CD4-positive, alpha-beta T cell treated with Interferon alpha-2 for 1 hour (primary cell): ENCODE results near the gene TEAD2.
"Not testable (repeated sequence)": the region's sequence is repeated elsewhere in the genome, so short reads cannot be mapped to it uniquely, and the experiment has no call there.

Experiments
- DNase-seq, 2 donors: peaks; one replicate each; pipeline ENCODE4 v3.0.0-alpha.2; 2020 to 2022

TEAD2 gene

DNA sequence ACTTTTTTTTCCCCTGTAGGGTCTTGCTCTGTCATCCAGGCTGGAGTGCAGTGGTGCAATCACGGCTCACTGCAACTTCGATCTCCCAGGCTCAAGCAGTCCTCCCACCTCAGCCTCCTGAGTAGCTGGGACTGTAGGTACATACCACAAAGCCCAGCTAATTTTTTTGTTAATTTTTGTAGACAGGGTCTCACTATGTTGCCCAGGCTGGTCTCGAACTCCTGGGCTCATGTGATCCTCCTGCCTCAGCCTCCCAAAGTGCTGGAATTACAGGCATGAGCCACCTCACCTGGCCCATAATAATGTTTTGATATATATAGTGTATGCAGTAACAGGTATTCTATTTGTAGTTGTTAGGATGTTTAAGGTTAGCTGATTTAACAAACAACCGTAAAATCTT is 31.0 kb downstream of the TEAD2 start:
- not testable (repeated sequence) for DNase-seq

DNA sequence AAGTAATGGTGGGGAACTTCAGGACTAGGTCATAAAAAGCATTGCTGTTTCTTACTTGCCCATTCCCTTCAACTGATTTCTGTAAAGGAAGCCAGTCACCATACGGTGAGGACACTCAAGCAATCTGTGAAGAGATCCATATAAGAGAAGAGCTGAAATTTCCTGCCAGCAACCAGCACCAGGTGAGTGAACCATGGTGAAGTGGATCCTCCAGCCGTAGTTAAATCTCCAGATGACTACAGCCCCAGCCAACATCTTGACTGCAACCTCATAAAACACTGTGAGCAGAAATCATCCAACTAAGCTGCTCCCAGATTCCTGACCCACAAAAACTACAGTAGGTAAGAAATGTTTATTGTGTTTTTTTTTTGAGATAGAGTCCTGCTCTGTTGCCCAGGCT is 33.5 kb downstream of the TEAD2 start:
- DNase-seq: no peak

DNA sequence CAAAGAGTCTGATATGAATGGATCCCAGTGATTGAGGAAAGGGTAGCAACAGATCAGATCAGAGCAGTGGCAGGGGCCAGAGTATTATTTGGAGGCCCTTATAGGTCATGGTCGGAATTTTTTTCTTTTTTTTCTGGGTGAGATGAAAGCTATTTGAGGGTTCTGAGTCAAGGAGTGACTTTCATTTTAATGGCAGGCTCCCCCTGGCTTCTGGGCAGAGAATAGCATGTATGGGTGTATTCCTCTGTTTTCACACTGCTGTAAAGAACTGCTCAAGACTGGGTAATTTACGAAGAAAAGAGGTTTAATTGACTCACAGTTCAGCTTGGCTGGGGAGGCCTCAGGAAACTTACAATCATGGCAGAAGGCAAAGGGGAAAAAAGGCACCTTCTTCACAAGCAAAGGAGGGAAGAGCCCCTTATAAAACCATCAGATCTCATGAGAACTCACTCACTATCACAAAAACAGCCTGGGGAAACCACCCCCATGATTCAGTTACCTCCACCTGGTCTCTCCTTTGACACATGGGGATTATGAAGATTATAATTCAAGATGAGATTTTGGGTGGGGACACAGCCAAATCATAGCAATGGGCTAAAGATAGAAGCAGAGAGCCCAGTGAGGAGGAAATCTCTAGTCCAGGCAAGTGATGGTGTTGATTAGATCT is 34.2 kb downstream of the TEAD2 start:
- peak; percentile 47 to 66 for DNase-seq

DNA sequence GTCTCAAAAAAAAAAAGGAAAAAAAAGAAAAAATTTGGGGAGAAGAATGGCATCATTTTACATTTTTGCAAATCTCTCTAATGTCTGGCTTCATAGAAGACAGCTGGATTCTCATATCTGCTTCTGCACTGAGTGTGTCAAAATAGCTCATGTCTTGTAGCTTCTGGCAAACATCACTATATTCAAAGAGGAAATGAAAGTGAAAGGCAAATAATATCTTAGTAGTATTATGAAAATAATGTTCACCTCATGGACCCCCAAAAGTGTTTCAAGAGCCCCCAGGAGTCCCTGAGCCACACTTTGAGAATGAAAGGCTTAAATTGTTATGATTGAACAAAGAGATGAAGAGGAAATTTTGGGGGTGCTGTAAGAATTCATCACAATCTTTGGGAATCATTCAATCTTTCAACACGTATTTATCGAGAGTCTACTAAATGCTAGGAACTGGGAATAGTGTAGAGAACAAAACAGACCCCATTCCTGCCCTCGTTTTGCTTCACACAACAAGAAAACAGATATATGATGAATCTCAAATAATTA is 36.0 kb downstream of the TEAD2 start:
- no peak for DNase-seq

DNA sequence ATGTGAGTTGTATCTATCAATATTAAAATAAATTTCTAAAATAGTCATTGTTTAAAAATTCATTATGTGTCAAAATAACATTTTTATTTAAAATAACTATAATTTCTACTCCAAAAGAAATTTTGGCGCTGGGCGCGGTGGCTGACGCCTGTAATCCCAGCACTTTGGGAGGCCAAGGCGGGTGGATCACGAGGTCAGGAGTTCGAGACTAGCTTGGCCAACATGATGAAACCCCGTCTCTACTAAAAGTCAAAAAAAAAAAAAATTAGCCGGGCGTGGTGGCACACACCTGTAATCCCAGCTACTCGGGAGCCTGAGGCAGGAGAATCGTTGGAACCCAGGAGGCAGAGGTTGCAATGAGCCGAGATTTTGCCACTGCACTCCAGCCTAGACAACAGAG is 36.5 kb downstream of the TEAD2 start:
- not testable (repeated sequence) for DNase-seq

DNA sequence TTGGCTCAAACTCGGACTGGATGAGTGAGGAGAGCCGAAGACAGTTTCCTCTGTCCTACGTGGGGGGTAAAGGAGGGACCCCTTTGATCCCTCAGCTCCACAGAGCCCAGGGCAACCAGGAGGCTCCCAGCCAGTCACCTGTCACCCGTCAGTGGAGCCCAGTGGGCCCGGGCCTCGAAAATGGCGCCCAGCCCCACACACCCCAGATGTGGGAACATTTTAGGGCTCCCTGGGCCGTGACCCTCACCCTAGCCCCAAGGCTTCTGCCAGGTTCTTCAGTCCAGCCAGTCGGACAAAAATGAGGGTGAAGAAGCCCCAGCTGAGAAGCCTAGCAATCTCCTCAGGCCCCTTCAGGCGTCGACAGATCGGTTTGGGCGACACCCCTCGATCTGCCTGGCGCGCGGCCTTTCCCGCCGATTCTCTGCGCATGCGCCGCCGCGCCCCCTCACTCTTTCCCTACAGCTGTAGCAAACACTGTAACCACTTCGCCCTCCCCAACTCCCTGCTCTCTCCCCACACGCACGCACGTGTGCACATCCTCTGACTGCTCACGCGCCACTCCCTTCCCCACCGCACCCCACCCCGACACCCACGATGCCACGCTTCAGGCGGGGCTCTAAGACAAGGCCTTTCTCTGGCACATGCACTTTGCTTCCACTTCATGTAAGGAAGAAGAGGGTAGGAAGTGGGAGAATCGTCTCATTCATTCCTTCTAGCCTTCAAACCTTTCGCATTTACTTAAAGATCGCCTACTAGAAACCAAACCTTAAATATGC is 37.2 kb downstream of the TEAD2 start, which contains the start of gene SLC6A16:
SLC6A16 (minus strand) TSS at position 391 of the 776 bp plus-strand sequence. CDS start 13,844 bp downstream, outside the sequence.
- DNase-seq: no peak

DNA sequence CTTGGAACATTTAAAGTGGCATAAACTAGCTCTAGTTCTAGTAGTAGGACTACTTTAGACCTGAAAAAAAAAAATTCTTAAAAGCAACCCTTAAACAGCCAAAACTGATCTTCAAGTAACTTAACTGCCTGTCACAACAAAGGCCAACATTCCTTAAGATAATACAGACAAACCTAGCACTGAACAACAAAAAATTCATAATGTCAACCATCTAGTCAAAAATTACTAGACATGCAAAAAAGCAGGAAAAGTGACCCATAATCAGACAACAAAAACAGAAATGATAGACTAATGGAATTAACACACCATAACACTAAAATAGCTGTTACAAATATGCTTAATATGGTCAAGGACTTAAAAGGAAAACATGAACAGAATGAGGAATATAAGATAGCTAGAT is 43.9 kb downstream of the TEAD2 start:
- DNase-seq: no peak

DNA sequence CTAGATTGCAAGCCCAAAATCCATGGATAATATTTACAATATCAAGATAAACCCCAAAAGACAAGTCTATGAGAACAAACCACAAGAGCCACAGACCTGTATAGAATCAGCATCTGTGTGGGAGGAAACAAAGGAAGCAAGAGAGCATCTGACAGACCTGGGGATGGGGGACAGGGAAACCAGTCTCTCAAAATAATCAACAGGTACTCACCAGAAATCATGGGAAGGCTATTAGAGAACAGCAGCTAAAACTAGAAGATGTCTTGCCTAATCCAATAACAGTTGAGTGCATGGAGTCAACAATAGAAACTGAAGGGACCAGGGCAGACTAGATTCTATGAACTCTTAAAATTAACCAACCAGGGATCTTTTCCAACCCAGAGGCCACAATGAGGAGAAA is 45.9 kb downstream of the TEAD2 start:
- DNase-seq: no peak

DNA sequence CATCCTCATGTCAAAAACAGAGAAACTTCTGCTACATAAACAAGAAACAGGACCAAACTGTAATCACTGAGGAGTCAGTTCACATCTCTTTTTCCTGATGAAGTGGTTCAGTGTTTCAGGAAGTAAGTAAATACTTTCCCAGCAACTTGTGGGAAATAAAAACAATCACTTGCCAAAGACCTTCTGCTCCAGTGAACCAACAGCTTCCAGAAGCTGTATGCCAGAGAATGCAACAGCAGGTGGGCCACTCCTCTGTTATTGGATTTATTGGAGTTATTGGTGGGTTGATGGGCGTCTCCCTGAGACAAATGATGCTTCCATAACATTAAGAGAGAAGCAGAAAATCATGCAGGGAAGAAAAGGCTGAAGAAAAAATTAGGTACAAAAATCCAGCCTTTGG is 47.1 kb downstream of the TEAD2 start:
- DNase-seq: no peak

DNA sequence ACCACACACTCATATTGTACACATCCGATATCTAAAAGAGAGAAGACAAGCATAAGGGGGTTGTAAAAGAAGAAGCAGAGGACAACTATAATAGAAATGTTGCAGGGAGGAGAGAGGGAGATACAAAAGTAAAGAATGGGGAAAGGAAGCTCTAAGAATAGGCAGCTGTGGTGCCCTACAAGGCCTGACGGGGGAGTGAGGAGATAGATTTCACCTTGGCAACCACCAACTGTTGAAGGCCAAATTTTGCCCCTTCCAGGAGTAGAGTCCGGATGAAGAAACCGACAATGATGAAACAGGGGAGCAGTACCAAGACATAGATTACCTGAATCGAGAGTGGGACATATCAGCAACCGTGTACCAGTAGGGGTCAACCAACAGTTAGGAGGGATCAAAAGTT is 53.1 kb downstream of the TEAD2 start:
- no peak for DNase-seq

DNA sequence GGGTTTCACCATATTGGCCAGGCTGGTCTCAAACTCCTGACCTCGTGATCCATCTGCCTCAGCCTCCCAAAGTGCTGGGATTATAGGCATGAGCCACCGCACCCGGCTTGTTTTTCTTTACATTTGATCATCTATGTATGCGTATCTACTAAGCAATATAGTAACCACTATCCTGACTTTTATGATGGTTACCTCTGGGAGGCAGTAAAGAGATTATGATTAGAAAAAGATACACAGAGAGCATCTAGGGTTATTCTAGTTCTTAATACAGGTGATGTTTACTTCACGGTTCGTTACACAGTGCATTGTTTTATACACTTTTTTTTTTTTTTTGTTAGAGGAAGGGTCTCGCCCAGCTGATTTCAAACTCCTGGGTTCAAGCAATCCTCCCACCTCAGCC is 55.5 kb downstream of the TEAD2 start:
- peak in 1 of 2 donors; percentile 19 for DNase-seq

DNA sequence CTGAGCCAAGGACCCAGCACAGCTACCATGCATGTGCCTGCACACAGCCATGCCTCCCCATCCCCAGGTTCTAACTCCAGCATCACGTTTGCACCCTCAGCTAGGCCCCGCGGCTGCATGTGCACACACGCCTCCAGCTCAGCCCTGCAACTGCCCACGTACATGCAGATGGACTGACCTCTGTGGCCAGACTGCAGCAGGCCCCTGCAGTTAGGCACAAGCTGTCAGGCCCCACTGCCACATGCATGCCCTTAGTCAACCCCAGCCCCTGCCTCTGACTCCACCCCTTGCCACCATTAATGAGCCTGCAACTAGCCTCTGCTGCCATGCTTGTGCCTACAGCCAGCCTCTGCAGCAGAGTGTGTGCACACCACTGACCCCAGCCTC is 60.4 kb downstream of the TEAD2 start:
- DNase-seq: no peak

DNA sequence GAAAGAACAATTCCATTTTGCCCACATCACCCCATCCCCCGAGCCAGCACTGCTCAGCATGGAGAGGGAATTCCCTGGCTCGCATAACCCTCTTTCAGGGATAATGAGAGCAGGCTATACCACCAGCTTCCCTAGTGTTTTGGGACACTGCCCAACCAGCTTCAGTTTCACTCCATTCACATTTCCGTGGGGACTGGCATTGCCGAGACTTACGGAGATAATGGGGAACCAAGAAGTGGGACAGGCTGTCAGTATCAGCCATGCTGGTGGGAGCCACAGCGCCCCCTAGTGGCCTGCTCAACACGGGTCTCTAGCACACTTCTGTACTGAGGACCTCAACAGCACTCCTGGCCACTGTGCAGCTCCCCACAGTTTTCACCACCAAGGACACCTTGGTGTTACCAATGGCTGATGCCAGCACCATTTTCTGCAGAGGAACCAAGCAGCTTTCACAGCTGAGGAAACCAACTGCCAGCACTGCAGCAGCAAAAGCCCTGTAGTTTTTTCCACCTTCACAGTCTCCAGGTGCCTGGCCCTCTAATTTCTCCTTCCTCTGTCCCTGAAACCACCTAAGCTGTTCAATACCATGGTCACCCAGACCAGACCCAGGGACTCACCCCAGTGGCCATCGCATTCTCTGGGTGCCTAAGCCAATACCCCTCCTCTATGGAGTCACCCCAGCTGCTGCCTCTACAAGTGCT is 60.9 kb downstream of the TEAD2 start:
- peak; percentile 74 to 78 for DNase-seq

DNA sequence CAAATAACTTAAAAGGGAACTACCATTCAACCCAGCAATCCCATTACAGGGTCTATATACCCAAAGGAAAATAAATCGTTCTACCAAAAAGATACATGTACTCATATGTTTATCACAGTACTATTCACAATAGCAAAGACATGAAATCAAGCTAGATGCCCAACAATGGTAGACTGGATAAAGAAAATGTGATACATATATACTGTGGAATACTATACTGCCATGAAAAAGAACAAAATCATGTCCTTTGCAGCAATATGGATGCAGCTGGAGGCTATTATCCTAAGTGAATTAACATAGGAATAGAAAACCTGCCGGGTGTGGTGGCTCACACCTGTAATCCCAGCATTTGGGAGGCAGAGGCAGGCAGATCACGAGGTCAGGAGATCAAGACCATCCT is 63.6 kb downstream of the TEAD2 start:
- not testable (repeated sequence) for DNase-seq

DNA sequence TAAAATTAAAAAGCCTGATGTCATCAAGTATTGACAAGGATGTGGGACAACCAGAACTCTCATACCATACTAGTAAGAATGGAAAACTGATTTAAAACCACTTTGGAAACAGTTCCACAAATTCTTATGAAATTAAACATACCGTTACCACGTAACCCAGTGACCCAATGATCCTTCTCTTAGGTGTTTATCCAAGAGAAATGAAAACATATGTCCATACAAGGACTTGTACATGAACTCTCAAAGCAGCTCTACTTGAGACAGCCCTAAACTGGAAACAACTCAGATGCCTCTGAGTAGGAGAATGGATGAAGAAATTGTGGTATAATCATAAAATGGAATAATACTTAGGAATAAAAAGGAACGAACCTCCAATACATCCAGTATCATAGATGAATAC is 64.8 kb downstream of the TEAD2 start:
- DNase-seq: no peak

DNA sequence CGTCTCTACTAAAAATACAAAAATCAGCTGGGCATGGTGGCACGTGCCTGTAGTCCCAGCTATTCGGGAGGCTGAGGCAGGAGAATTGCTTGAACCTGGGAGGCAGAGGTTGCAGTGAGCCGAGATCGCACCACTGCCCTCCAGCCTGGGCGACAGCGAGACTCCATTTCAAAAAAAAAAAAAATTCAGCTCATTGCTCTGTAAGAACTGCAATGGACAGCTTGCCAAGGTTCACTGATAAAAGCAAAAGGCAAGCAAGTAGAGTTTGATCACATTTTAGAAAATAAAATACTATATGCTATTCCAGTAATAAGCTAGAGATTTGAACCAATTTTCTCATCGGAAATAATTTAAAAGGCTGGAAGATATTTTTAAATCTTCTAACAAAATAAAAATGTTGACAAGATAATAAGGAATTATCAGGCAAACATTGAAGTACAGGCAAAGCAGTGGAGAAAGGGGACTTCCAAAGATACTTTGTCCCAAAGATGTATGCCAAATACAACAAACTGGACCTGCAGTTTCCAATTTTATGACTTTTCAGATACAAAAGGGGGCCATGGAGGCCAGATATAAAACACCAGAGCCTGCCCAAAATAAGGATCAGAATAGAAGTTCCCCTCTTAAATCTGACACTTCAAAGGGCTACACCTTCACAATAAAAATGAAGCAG is 66.9 kb downstream of the TEAD2 start:
- DNase-seq: no peak

DNA sequence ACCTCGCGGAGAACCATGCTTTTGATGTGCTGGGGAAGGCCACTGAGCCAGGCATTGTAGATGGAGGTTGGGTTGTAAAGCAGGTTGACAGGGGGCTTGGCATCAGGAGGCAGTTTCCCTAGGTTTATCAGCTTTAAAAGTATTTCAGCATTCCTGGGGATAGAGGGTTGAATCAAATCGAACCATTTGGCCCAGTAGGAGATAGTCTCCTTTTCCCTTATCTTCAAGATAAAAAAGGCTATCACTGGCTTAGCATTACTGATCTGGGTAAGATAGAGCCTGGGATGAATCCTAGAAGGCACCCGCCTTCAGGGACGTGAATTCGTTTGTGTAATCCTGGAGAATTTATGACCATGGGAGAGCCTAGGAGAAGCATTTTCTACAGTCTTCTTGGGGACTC is 67.8 kb downstream of the TEAD2 start:
- no peak for DNase-seq
